HEK293 (cell line): Measurements from ENCODE around the gene FRMD8.

Source experiments
- CTCF ChIA-PET: fragments of 350-600 bp; formaldehyde crosslinking; extraction: SDS; loops from one replicate; lab custom pipeline; 2021; ENCODE audit warnings: antibody characterized with exemption; lab: Yijun Ruan, JAX
- POLR2A ChIA-PET: fragments of 300-600 bp; formaldehyde crosslinking; extraction: SDS; loops from one replicate; lab custom pipeline; 2020; ENCODE audit warnings: antibody characterized with exemption, inconsistent platforms; lab: Yijun Ruan, JAX
- H3K27ac ChIP-seq: fragments of 200-500 bp; sonication (Bioruptor generic); 2 replicates; pipeline ENCODE4 v1.5.1; 2014; ENCODE audit warnings: low read depth, low read length, control low read depth, inconsistent platforms; ENCODE audit errors: extremely low read depth
- H3K36me3 ChIP-seq, 2 experiments: fragments of 200-500 bp in 1 of 2; sonication (Bioruptor generic) in 1 of 2; 1 replicate in 1 of 2; 2 replicates in 1 of 2; pipeline ENCODE4 v1.5.1; 2014 to 2017; ENCODE audit warnings: inconsistent platforms in 2 of 2, low read length in 2 of 2; ENCODE audit not compliant: control insufficient read depth in 2 of 2, insufficient read depth in 1 of 2
- H3K4me1 ChIP-seq: fragments of 200-500 bp; sonication (Bioruptor generic); 2 replicates; pipeline ENCODE4 v1.5.1; 2014; ENCODE audit warnings: mild to moderate bottlenecking, low read length, inconsistent platforms; ENCODE audit not compliant: control insufficient read depth, insufficient read depth
- H3K4me3 ChIP-seq: 2 replicates; pipeline ENCODE4 v1.5.1; 2011; ENCODE audit warnings: low read depth, mild to moderate bottlenecking, control low read depth, low read length, moderate library complexity
- H3K9me3 ChIP-seq: fragments of 200-500 bp; sonication (Bioruptor generic); 2 replicates; pipeline ENCODE4 v1.5.1; 2014; ENCODE audit warnings: low read depth, low read length, inconsistent platforms; ENCODE audit not compliant: control insufficient read depth, insufficient read depth
- AEBP2 ChIP-seq: fragments of 450-650 bp; formaldehyde crosslinking; IDR thresholded peaks from 2 replicates; pipeline ENCODE4 v1.5.1; 2016; ENCODE audit warnings: missing biosample characterization, missing genetic modification characterization, borderline replicate concordance
- HOXC10 ChIP-seq: sonication (generic); formaldehyde crosslinking; IDR thresholded peaks from 2 replicates; pipeline ENCODE4 v1.8.1; 2023; ENCODE audit warnings: mild to moderate bottlenecking, missing genetic modification reagents
- KLF1 ChIP-seq: fragments of 450-650 bp; formaldehyde crosslinking; IDR thresholded peaks from 2 replicates; pipeline ENCODE4 v1.5.1; 2016; ENCODE audit warnings: missing biosample characterization, missing genetic modification characterization
- MYNN ChIP-seq: fragments of 450-650 bp; formaldehyde crosslinking; IDR thresholded peaks from 2 replicates; pipeline ENCODE4 v1.5.1; 2016; ENCODE audit warnings: missing biosample characterization, missing genetic modification characterization, borderline replicate concordance
- PBX3 ChIP-seq: sonication (generic); formaldehyde crosslinking; IDR thresholded peaks from 2 replicates; pipeline ENCODE4 v1.8.1; 2022; ENCODE audit warnings: mild to moderate bottlenecking, moderate library complexity, missing genetic modification reagents
- SP2 ChIP-seq: fragments of 450-650 bp; formaldehyde crosslinking; IDR thresholded peaks from 2 replicates; pipeline ENCODE4 v1.5.1; 2016; ENCODE audit warnings: missing biosample characterization, missing genetic modification characterization
- ZBTB10 ChIP-seq: fragments of 450-650 bp; formaldehyde crosslinking; IDR thresholded peaks from 2 replicates; pipeline ENCODE4 v1.5.1; 2016; ENCODE audit warnings: missing biosample characterization, missing genetic modification characterization
- ZBTB21 ChIP-seq: fragments of 450-650 bp; formaldehyde crosslinking; IDR thresholded peaks from 2 replicates; pipeline ENCODE4 v1.5.1; 2017; ENCODE audit warnings: missing biosample characterization, missing genetic modification characterization
- ZFP3 ChIP-seq: fragments of 450-650 bp; formaldehyde crosslinking; IDR thresholded peaks from 2 replicates; pipeline ENCODE4 v1.5.1; 2016; ENCODE audit warnings: low read depth, missing biosample characterization, missing genetic modification characterization
- ZNF138 ChIP-seq: fragments of 450-650 bp; formaldehyde crosslinking; IDR thresholded peaks from 2 replicates; pipeline ENCODE4 v1.5.1; 2016; ENCODE audit warnings: missing biosample characterization, missing genetic modification characterization, borderline replicate concordance
- ZNF510 ChIP-seq: fragments of 450-650 bp; formaldehyde crosslinking; IDR thresholded peaks from 2 replicates; pipeline ENCODE4 v1.5.1; 2018; ENCODE audit warnings: mild to moderate bottlenecking, missing genetic modification characterization, missing biosample characterization; ENCODE audit not compliant: insufficient replicate concordance
- ZNF549 ChIP-seq: fragments of 450-650 bp; IDR thresholded peaks from 2 replicates; pipeline ENCODE4 v1.5.1; 2018; ENCODE audit warnings: missing biosample characterization, missing genetic modification characterization, mild to moderate bottlenecking, inconsistent platforms, moderate library complexity
- ZNF76 ChIP-seq: fragments of 450-650 bp; formaldehyde crosslinking; IDR thresholded peaks from 2 replicates; pipeline ENCODE4; 2016; ENCODE audit warnings: low read depth, missing biosample characterization, missing genetic modification characterization, borderline replicate concordance
- ZSCAN18 ChIP-seq: fragments of 450-650 bp; formaldehyde crosslinking; IDR thresholded peaks from 2 replicates; pipeline ENCODE4 v1.5.1; 2016; ENCODE audit warnings: missing biosample characterization, missing genetic modification characterization
- TF ChIP-seq, protein P1 (sequence below): fragments of 450-650 bp; formaldehyde crosslinking; IDR thresholded peaks from 2 replicates; pipeline ENCODE4 v1.5.1; 2016; ENCODE audit warnings: missing biosample characterization, missing genetic modification characterization
- TF ChIP-seq, protein P2 (sequence below): fragments of 450-650 bp; formaldehyde crosslinking; IDR thresholded peaks from 2 replicates; pipeline ENCODE4 v1.5.1; 2017; ENCODE audit warnings: missing biosample characterization, missing genetic modification characterization
- TF ChIP-seq, protein P3 (sequence below): fragments of 450-650 bp; formaldehyde crosslinking; IDR thresholded peaks from 2 replicates; pipeline ENCODE4 v1.5.1; 2016; ENCODE audit warnings: missing biosample characterization, missing genetic modification characterization

FRMD8 gene

DNA sequence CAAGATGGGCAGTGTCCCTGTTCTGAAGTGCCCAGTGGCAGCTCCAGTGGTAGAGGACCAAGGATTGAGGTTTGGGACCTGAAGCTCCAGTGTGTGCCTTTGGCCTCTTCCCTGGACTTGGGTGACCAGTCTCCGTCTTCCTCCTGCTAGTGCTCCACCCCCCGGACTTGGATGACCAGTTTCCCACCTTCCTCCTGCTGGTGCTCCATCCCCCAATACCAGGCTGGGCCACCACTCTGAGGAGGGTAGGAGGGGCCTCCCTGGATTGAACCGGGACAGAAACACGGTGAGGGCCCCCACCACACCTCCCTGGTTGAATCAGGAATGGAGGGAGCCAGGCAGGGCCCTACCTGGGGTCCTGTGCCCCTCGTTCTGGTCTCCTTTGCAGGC, 25.2 kb downstream of the FRMD8 start:
- POLR2A ChIA-PET = interaction anchor here (1.9 kb wide), 1 partner anchor 11 kb away, joined by 6 read pairs; the partner anchor contains the start of gene NEAT1

More for the DNA sequence above, 25.2 kb downstream of the FRMD8 start:
- Histone ChIP-seq H3K9me3 (no peaks in the 10 kb centered on the region), H3K4me3 (no peak overlapping the region), H3K27ac (no peak overlapping the region), H3K36me3 (peaks cover 0 to 34% of the 10 kb centered on the region in 2 experiments; a peak in 2 of 3 replicates), H3K4me1 (no peaks in the 10 kb centered on the region; the same call in 1 of the 2 replicates)
- CTCF ChIA-PET = interaction anchor here (0.7 kb wide), 1 partner anchor 37 kb away, joined by 3 read pairs; no protein-coding TSS in a partner anchor
- TF ChIP-seq ZNF138 (tag by site-specific recombination) (no peak), ZNF549 (no peak), ZNF510 (tag by site-specific recombination) (no peak), MYNN (tag by site-specific recombination) (no peak), ZFP3 (tag by site-specific recombination) (no peak), ZSCAN18 (tag by site-specific recombination) (no peak), ZBTB10 (tag by site-specific recombination) (no peak), HOXC10 (no peak), ZNF76 (tag by site-specific recombination) (no peak), ZBTB21 (tag by site-specific recombination) (no peak), PBX3 (no peak), KLF1 (tag by site-specific recombination) (no peak), SP2 (tag by site-specific recombination) (no peak), AEBP2 (tag by site-specific recombination) (no peak)
- TF ChIP-seq, protein P1, sequence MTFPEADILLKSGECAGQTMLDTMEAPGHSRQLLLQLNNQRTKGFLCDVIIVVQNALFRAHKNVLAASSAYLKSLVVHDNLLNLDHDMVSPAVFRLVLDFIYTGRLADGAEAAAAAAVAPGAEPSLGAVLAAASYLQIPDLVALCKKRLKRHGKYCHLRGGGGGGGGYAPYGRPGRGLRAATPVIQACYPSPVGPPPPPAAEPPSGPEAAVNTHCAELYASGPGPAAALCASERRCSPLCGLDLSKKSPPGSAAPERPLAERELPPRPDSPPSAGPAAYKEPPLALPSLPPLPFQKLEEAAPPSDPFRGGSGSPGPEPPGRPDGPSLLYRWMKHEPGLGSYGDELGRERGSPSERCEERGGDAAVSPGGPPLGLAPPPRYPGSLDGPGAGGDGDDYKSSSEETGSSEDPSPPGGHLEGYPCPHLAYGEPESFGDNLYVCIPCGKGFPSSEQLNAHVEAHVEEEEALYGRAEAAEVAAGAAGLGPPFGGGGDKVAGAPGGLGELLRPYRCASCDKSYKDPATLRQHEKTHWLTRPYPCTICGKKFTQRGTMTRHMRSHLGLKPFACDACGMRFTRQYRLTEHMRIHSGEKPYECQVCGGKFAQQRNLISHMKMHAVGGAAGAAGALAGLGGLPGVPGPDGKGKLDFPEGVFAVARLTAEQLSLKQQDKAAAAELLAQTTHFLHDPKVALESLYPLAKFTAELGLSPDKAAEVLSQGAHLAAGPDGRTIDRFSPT (tag by site-specific recombination) = no peak
- TF ChIP-seq, protein P2, sequence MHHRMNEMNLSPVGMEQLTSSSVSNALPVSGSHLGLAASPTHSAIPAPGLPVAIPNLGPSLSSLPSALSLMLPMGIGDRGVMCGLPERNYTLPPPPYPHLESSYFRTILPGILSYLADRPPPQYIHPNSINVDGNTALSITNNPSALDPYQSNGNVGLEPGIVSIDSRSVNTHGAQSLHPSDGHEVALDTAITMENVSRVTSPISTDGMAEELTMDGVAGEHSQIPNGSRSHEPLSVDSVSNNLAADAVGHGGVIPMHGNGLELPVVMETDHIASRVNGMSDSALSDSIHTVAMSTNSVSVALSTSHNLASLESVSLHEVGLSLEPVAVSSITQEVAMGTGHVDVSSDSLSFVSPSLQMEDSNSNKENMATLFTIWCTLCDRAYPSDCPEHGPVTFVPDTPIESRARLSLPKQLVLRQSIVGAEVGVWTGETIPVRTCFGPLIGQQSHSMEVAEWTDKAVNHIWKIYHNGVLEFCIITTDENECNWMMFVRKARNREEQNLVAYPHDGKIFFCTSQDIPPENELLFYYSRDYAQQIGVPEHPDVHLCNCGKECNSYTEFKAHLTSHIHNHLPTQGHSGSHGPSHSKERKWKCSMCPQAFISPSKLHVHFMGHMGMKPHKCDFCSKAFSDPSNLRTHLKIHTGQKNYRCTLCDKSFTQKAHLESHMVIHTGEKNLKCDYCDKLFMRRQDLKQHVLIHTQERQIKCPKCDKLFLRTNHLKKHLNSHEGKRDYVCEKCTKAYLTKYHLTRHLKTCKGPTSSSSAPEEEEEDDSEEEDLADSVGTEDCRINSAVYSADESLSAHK = no peak
- TF ChIP-seq, protein P3, sequence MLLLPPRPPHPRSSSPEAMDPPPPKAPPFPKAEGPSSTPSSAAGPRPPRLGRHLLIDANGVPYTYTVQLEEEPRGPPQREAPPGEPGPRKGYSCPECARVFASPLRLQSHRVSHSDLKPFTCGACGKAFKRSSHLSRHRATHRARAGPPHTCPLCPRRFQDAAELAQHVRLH (tag by site-specific recombination) = no peak
